K562 (cell line): ENCODE measurements around the gene CNRIP1. TPM values are rescaled to one million over a fixed set of nuclear protein-coding genes. Genes with fewer than 3 reads are reported as not detected.
A peak's percentile ranks its signal among the peaks of the same experiment; 100 is the strongest.

Experiments
- ATAC-seq: fragments of 200-7000 bp; cut with Tn5 transposase; 3 replicates; pipeline ENCODE4 v1.9.1; 2020; ENCODE audit warnings: moderate library complexity
- Bru-seq: library from RNA; stranded (reverse); fragments of 400-500 nt; gene quantifications from one replicate; lab custom pipeline; 2021; lab: Mats Ljungman, UMichigan
- BruChase-seq, 2 experiments: library from RNA; stranded (reverse); fragments of 400-500 nt; gene quantifications; one replicate each; lab custom pipeline; 2021; lab: Mats Ljungman, UMichigan
- BruUV-seq: library from RNA; stranded (reverse); fragments of 400-500 nt; replicated peaks from 2 replicates; lab custom pipeline; 2021; lab: Mats Ljungman, UMichigan
- CTCF ChIA-PET: fragments of 300-600 bp; formaldehyde crosslinking; extraction: SDS; loops from one replicate; lab custom pipeline; 2021; ENCODE audit warnings: low intra/inter-chr PET ratio; lab: Yijun Ruan, JAX
- POLR2A ChIA-PET: fragments of 300-600, 350-650 bp; sonication (Branson Sonifier 250); formaldehyde crosslinking; extraction: SDS; loops from one replicate; lab custom pipeline; 2021; ENCODE audit warnings: antibody characterized with exemption, inconsistent platforms; lab: Yijun Ruan, JAX
- DNase-seq, 4 experiments: peaks; one replicate each; pipeline versions ENCODE4 v3.0.0 to v3.0.0-alpha.2; 2011 to 2018; ENCODE audit warnings: low spot score in 3 of 4, mixed read lengths in 3 of 4; ENCODE audit errors: extremely low read depth in 1 of 4
- FAIRE-seq: peaks from 2 replicates; lab custom pipeline; 2011; peaks lifted over from hg19 to GRCh38; lab: Jason Lieb, UNC
- H2AFZ ChIP-seq: 2 replicates; pipeline ENCODE4 v1.6.0; 2011; ENCODE audit warnings: low read depth, low read length, control low read depth, inconsistent platforms
- H3K27ac ChIP-seq: fragments of 200-600 bp; 3 replicates; pipeline ENCODE4 v1.8.0; 2011; ENCODE audit warnings: low read depth, mild to moderate bottlenecking, control low read depth, inconsistent platforms, low read length, moderate library complexity, mixed read lengths; ENCODE audit errors: extremely low read depth
- H3K27me3 ChIP-seq, 2 experiments: fragments of 300-600 bp in 1 of 2; 2 replicates in 1 of 2; 3 replicates in 1 of 2; pipeline versions ENCODE4 v1.6.0 to v1.8.0; 2011; ENCODE audit warnings: inconsistent platforms in 2 of 2, low read length in 2 of 2, mild to moderate bottlenecking in 1 of 2, mixed read lengths in 1 of 2, moderate library complexity in 1 of 2; ENCODE audit not compliant: control insufficient read depth in 2 of 2, insufficient read depth in 2 of 2
- H3K36me3 ChIP-seq: fragments of 300-600 bp; 3 replicates; pipeline ENCODE4 v1.8.0; 2011; ENCODE audit warnings: mild to moderate bottlenecking, low read length, inconsistent platforms; ENCODE audit not compliant: control insufficient read depth, insufficient read depth
- H3K4me1 ChIP-seq, 2 experiments: fragments of 200-600 bp in 1 of 2; replicated peaks in 1 of 2; 2 replicates in 1 of 2; 3 replicates in 1 of 2; pipeline versions ENCODE4 v1.5.1 to v1.8.0; 2011; ENCODE audit warnings: inconsistent platforms in 2 of 2, low read length in 2 of 2, mild to moderate bottlenecking in 1 of 2, mixed read lengths in 1 of 2, moderate library complexity in 1 of 2; ENCODE audit not compliant: control insufficient read depth in 2 of 2, insufficient read depth in 2 of 2
- H3K4me2 ChIP-seq: 2 replicates; pipeline ENCODE4 v1.6.1; 2011; ENCODE audit warnings: low read length, control low read depth, inconsistent platforms, mixed read lengths; ENCODE audit not compliant: insufficient read depth
- H3K4me3 ChIP-seq: fragments of 200-600 bp; sonication (generic), shearing (Covaris generic); 2 replicates; pipeline ENCODE4 v1.5.1; 2016; ENCODE audit warnings: control low read depth, inconsistent platforms
- H3K79me2 ChIP-seq: fragments of 200-600 bp; 3 replicates; pipeline ENCODE4 v1.8.0; 2011; ENCODE audit warnings: low read length, inconsistent platforms; ENCODE audit not compliant: control insufficient read depth, insufficient read depth
- H3K9ac ChIP-seq, 2 experiments: 2 replicates each; pipeline versions ENCODE4 v1.6.0 to v1.6.1; 2011; ENCODE audit warnings: low read depth in 2 of 2, low read length in 2 of 2, control low read depth in 1 of 2, inconsistent platforms in 1 of 2, mild to moderate bottlenecking in 1 of 2, mixed read lengths in 1 of 2; ENCODE audit not compliant: insufficient read depth in 1 of 2
- H3K9me1 ChIP-seq: one replicate; pipeline ENCODE4 v1.6.0; 2011; ENCODE audit warnings: inconsistent platforms, mild to moderate bottlenecking, low read length, moderate library complexity; ENCODE audit not compliant: control insufficient read depth, insufficient read depth
- H3K9me3 ChIP-seq: replicated peaks from 2 replicates; pipeline ENCODE4 v1.5.1; 2011; ENCODE audit warnings: low read depth, low read length, inconsistent platforms; ENCODE audit not compliant: control insufficient read depth, insufficient read depth
- H4K20me1 ChIP-seq: replicated peaks from 2 replicates; pipeline ENCODE4 v1.6.1; 2011; ENCODE audit warnings: low read length, inconsistent platforms, mixed read lengths; ENCODE audit not compliant: control insufficient read depth, insufficient read depth
- CBFA2T2 ChIP-seq: fragments of 450-650 bp; conservative IDR thresholded peaks from 2 replicates; pipeline ENCODE4 v1.6.1; 2017; ENCODE audit warnings: mild to moderate bottlenecking
- CLOCK ChIP-seq: fragments of 250-450 bp; sonication (Bioruptor Pico); IDR thresholded peaks from 2 replicates; pipeline ENCODE4 v1.4.0; 2020; ENCODE audit warnings: mild to moderate bottlenecking, moderate library complexity, borderline replicate concordance
- HNRNPLL ChIP-seq: fragments of 200-400 bp; formaldehyde crosslinking; IDR thresholded peaks from 2 replicates; pipeline ENCODE4 v1.6.1; 2017; ENCODE audit warnings: low read length, low read depth, mild to moderate bottlenecking; ENCODE audit not compliant: poor library complexity, severe bottlenecking
- MAZ ChIP-seq, 2 experiments: fragments of 450-650 bp in 1 of 2; sonication (generic) in 1 of 2; formaldehyde crosslinking; IDR thresholded peaks in 1 of 2; conservative IDR thresholded peaks in 1 of 2; 2 replicates each; pipeline versions ENCODE4 v1.4.0 to v1.5.0; 2020; ENCODE audit warnings: mild to moderate bottlenecking in 1 of 2, missing genetic modification reagents in 1 of 2
- NR2C2 ChIP-seq, 2 experiments: fragments of 200-800 bp in 1 of 2; sonication (Bioruptor generic) in 1 of 2; sonication (generic) in 1 of 2; formaldehyde crosslinking in 1 of 2; IDR thresholded peaks; 2 replicates each; pipeline versions ENCODE4 v1.6.1 to v1.8.0; 2016 to 2022; ENCODE audit warnings: mild to moderate bottlenecking in 1 of 2, missing compliant biosample characterization in 1 of 2, missing genetic modification characterization in 1 of 2, missing genetic modification reagents in 1 of 2
- TEAD1 ChIP-seq, 2 experiments: fragments of 450-650 bp in 1 of 2; sonication (generic) in 1 of 2; formaldehyde crosslinking; IDR thresholded peaks; 2 replicates each; pipeline versions ENCODE4 v1.4.0 to v1.8.0; 2020 to 2022; ENCODE audit warnings: mild to moderate bottlenecking in 2 of 2, missing genetic modification reagents in 1 of 2
- ZEB2 ChIP-seq: fragments of 450-650 bp; IDR thresholded peaks from 2 replicates; pipeline ENCODE4 v1.6.1; 2016
- ZFX ChIP-seq: sonication (generic); formaldehyde crosslinking; IDR thresholded peaks from 2 replicates; pipeline ENCODE4 v1.8.0; 2022; ENCODE audit warnings: mild to moderate bottlenecking, missing genetic modification reagents, moderate library complexity
- WGBS: fragments of 100-300 bp; shearing (Covaris generic); methylation state at CpG from one replicate; pipeline ENCODE4 v1.1.6; 2016; ENCODE audit warnings: low coverage, mixed read lengths; ENCODE audit not compliant: insufficient coverage; ENCODE audit errors: missing lambda C conversion rate; 5-methylcytosine and 5-hydroxymethylcytosine counted together
- in situ Hi-C: fragments of 300-500 bp; cut with MboI; formaldehyde crosslinking; loops from 4 replicates; pipeline ENCODE4 v1.15.0; 2018; ENCODE audit warnings: inconsistent platforms, mixed read lengths
- intact Hi-C: fragments of 100-400 bp; cut with micrococcal nuclease; formaldehyde crosslinking; loops from 2 replicates; pipeline ENCODE4 v1.14.2; 2022
- long read RNA-seq, 3 experiments: library from polyadenylated mRNA in 2 of 3; library from RNA in 1 of 3; unstranded in 2 of 3; stranded (forward) in 1 of 3; transcript quantifications; one replicate each; pipeline ENCODE4 v2.0.0, GENCODE V29; 2019 to 2022
- polyA minus RNA-seq, 3 experiments: library from RNA; depleted of rRNA, polyadenylated mRNA; stranded (reverse); fragments of >200 nt; gene quantifications; 2 replicates each; pipeline ENCODE4 v1.2.3, GENCODE V29; 2011
- polyA plus RNA-seq, 8 experiments: library from polyadenylated mRNA; depleted of rRNA in 4 of 8; stranded (reverse) in 5 of 8; unstranded in 3 of 8; fragments of >200 nt; fragmentation: Nextera tagmentation in 2 of 8; fragmentation: Illumina TruSeq in 1 of 8; extraction: Ambion mirVana in 2 of 8; extraction: Trizol in 1 of 8; gene quantifications; 2 replicates each; pipeline versions ENCODE4 v1.2.1 to v1.2.3, GENCODE V29; 2011 to 2014; ENCODE audit warnings: inconsistent platforms in 1 of 8, missing spikeins in 1 of 8
- total RNA-seq, 7 experiments: library from RNA; depleted of rRNA in 6 of 7; stranded (reverse); fragments of >200 nt in 6 of 7; fragmentation: Illumina TruSeq in 2 of 7; extraction: Trizol in 2 of 7; gene quantifications; 2 replicates each; pipeline versions ENCODE4 v1.2.1 to v1.2.3, GENCODE V29; 2011 to 2021; ENCODE audit warnings: low replicate concordance in 1 of 7
- TF ChIP-seq, protein P1 (sequence below), 2 experiments: IDR thresholded peaks; 2 replicates each; pipeline ENCODE4 v1.6.1; 2011; ENCODE audit warnings: borderline replicate concordance in 1 of 2, control low read depth in 1 of 2, low read depth in 1 of 2, low read length in 1 of 2, mild to moderate bottlenecking in 1 of 2, mixed read lengths in 1 of 2, moderate library complexity in 1 of 2; ENCODE audit not compliant: insufficient read depth in 1 of 2, insufficient read length in 1 of 2, poor library complexity in 1 of 2, severe bottlenecking in 1 of 2; ENCODE audit errors: extremely low read depth in 1 of 2

The CNRIP1 gene
- total RNA-seq (2011; cell fraction: chromatin; rRNA removed; ENCODE audit: low replicate concordance), result 0.42 and 1.1 TPM in 2 replicates
- total RNA-seq (2011; cell fraction: nucleolus; rRNA removed), result 0.83 and 1.2 TPM in 2 replicates
- total RNA-seq (2011; cell fraction: nucleoplasm; rRNA removed), result 0.51 and 1.5 TPM in 2 replicates
- total RNA-seq (2014; rRNA removed) (0.59 and 1.6 TPM in 2 replicates), total RNA-seq (2014; rRNA removed; fragmentation: Illumina TruSeq; extraction: Trizol) (1.1 TPM in 2 replicates), total RNA-seq (2015; rRNA removed; fragmentation: Illumina TruSeq; extraction: Trizol) (1.3 and 1.8 TPM in 2 replicates), total RNA-seq (2021) (1.3 and 1.6 TPM in 2 replicates), polyA plus RNA-seq (2011; rRNA removed) (0.30 and 1.9 TPM in 2 replicates), polyA plus RNA-seq (2014; fragmentation: Illumina TruSeq; extraction: Trizol) (1.0 and 2.1 TPM in 2 replicates), polyA plus RNA-seq (2014; fragmentation: Nextera tagmentation; extraction: Ambion mirVana) (1 to 10 TPM; 1.3 to 1.6 TPM), polyA plus RNA-seq (2014; rRNA removed) (1.3 and 1.5 TPM in 2 replicates), polyA minus RNA-seq (2011; rRNA and poly(A)+ RNA removed) (0.30 and 0.67 TPM in 2 replicates), Bru-seq, nascent RNA (percentile 36 among the genes with signal in this experiment), BruChase-seq, experiment 1, labeled RNA remaining after a 2-hour chase (percentile 39 among the genes with signal in this experiment), BruChase-seq, experiment 2, labeled RNA remaining after a 6-hour chase (percentile 35 among the genes with signal in this experiment)
- polyA plus RNA-seq (2011; cell fraction: cytosol; rRNA removed), result 0.22 and 1.1 TPM in 2 replicates
- 0.10 and 1.9 TPM in 2 replicates for polyA plus RNA-seq (2011; cell fraction: nucleus; rRNA removed)
- 3.5 and 4.2 TPM in 2 replicates for polyA plus RNA-seq (2012)
- 1.8 TPM in 1 of 2 replicates, not detected in the other for polyA minus RNA-seq (2011; cell fraction: cytosol; rRNA and poly(A)+ RNA removed)
- polyA minus RNA-seq (2011; cell fraction: nucleus; rRNA and poly(A)+ RNA removed), result 0.56 and 1.2 TPM in 2 replicates
- long read RNA-seq, experiment 1, result 0 reads
- long read RNA-seq, experiment 2, partial matches to known transcripts, result 0 of 1 reads
- long read RNA-seq, experiment 2, other reads (novel, unspliced or antisense), result 1 of 1 reads
- long read RNA-seq, experiment 3, result 0 reads

- H3K27ac ChIP-seq, result peak within 1 kb of the TSS; percentile 43; the same call in 1 of the 3 replicates
- peak within 1 kb of the TSS; percentile 45 for H3K4me3 ChIP-seq
- no TSS peak for BruUV-seq
- H3K9ac ChIP-seq, result peak within 1 kb of the TSS; percentile 44 to 88; a peak in 3 of 4 replicates
- intact Hi-C loops, result no loop called here
- peak; percentile 16 to 41 (median 26) for DNase-seq
- no peaks in the 10 kb centered on the region for H3K9me1 ChIP-seq
- peak within 1 kb of the TSS; percentile 72 for H3K4me2 ChIP-seq
- FAIRE-seq, result no peak
- CTCF ChIA-PET, result no interaction called here
- H4K20me1 ChIP-seq, result no peaks in the 10 kb centered on the region
- H3K27me3 ChIP-seq, result no peaks in the 10 kb centered on the region
- H3K79me2 ChIP-seq, result no peaks in the 10 kb centered on the region
- POLR2A ChIA-PET, result interaction anchor here (1.1 to 1.7 kb wide), 5 partner anchors 10 to 122 kb away, joined by 4 to 13 read pairs (median 5); no protein-coding TSS in a partner anchor
- H3K4me1 ChIP-seq, result peaks cover 0 to 15% of the 10 kb centered on the region in 2 experiments; a peak in 2 of 5 replicates
- 23% methylated on average over 36 of the region's 64 CpGs for WGBS
- H3K36me3 ChIP-seq, result no peaks in the 10 kb centered on the region
- in situ Hi-C loops, result no loop called here
- peak within 1 kb of the TSS; percentile 88 for H2AFZ ChIP-seq
- no peaks in the 10 kb centered on the region for H3K9me3 ChIP-seq
- peak; percentile 82 for ATAC-seq
- TF ChIP-seq CLOCK (no peak), ZFX (CRISPR knock-in tag) (peak; percentile 29; the same call in 1 of the 2 replicates), CBFA2T2 (no peak), TEAD1 (CRISPR knock-in tag; IDR thresholded peaks at IDR 0.05) (0 out of 4 replicates have a peak, but pooled peaks of 1 of the 2 experiments have one; percentile 48), NR2C2 (CRISPR knock-in tag; IDR thresholded peaks at IDR 0.05) (no peak), NR2C2 (tag; IDR thresholded peaks at IDR 0.05) (peak; percentile 14; the same call in 1 of the 2 replicates), ZEB2 (no peak), MAZ (CRISPR knock-in tag; conservative IDR thresholded peaks at IDR 0.05 in 1 of 2, IDR thresholded peaks at IDR 0.05 in 1 of 2) (peak in 1 of 2 experiments; percentile 42; a peak in 1 of 4 replicates), HNRNPLL (peak; percentile 31)
- TF ChIP-seq, protein P1, sequence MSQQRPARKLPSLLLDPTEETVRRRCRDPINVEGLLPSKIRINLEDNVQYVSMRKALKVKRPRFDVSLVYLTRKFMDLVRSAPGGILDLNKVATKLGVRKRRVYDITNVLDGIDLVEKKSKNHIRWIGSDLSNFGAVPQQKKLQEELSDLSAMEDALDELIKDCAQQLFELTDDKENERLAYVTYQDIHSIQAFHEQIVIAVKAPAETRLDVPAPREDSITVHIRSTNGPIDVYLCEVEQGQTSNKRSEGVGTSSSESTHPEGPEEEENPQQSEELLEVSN (IDR thresholded peaks at IDR 0.05; ENCODE audit: borderline replicate concordance in 1 of 2, extremely low read depth in 1 of 2, insufficient read depth in 1 of 2, insufficient read length in 1 of 2, low read depth in 1 of 2, low read length in 1 of 2, poor library complexity in 1 of 2, severe bottlenecking in 1 of 2), result peak in 1 of 2 experiments; percentile 26
Observed at GRCh38 chr2:68319398-68320117, at the start of gene CNRIP1. Gene CNRIP1, minus strand, starts transcription at chr2:68319949. Its CDS starts 549 bp downstream, at chr2:68319400.
